IMR-90 (cell line): ENCODE data around the gene STARD10. TPM values are rescaled to one million over a fixed set of nuclear protein-coding genes. Genes with fewer than 3 reads are reported as not detected.

ENCODE experiments used
- ATAC-seq: fragments of 200-7000 bp; cut with Tn5 transposase; 2 replicates; pipeline ENCODE4 v1.9.1; 2020; ENCODE audit warnings: low read depth, mild to moderate bottlenecking, moderate library complexity
- BruUV-seq: library from RNA; stranded (reverse); fragments of 400-500 nt; replicated peaks from 2 replicates; lab custom pipeline; 2021; lab: Mats Ljungman, UMichigan
- CTCF ChIA-PET: fragments of 300-600 bp; formaldehyde crosslinking; extraction: SDS; loops from one replicate; lab custom pipeline; 2021; ENCODE audit warnings: antibody characterized with exemption; lab: Yijun Ruan, JAX
- POLR2A ChIA-PET: fragments of 300-600 bp; sonication (Branson Sonifier 250); formaldehyde crosslinking; loops from one replicate; lab custom pipeline; 2022; ENCODE audit warnings: antibody characterized with exemption; ENCODE audit not compliant: unreplicated experiment; lab: Charles Lee
- DNase-seq: peaks from one replicate; pipeline ENCODE4 v3.0.0; 2013
- H2AFZ ChIP-seq: replicated peaks from 2 replicates; pipeline ENCODE3; 2013; ENCODE audit warnings: low read length, mild to moderate bottlenecking; ENCODE audit not compliant: poor library complexity
- H2AK5ac ChIP-seq: 2 replicates; pipeline ENCODE4 v1.6.1; 2013; ENCODE audit warnings: low read depth, low read length, inconsistent platforms
- H2AK9ac ChIP-seq: replicated peaks from 2 replicates; pipeline ENCODE3; 2013; ENCODE audit warnings: mild to moderate bottlenecking, low read depth, low read length, moderate library complexity; ENCODE audit not compliant: poor library complexity
- H2BK120ac ChIP-seq: 2 replicates; pipeline ENCODE4 v1.6.1; 2013; ENCODE audit warnings: low read depth, low read length, inconsistent platforms
- H2BK15ac ChIP-seq: 3 replicates; pipeline ENCODE4 v1.6.1; 2013; ENCODE audit warnings: low read depth, low read length, inconsistent platforms
- H2BK20ac ChIP-seq: 2 replicates; pipeline ENCODE4 v1.6.1; 2013; ENCODE audit warnings: low read depth, mild to moderate bottlenecking, inconsistent platforms, low read length, moderate library complexity
- H2BK5ac ChIP-seq: 2 replicates; pipeline ENCODE4 v1.6.1; 2013; ENCODE audit warnings: mild to moderate bottlenecking, low read depth, low read length, inconsistent platforms; ENCODE audit not compliant: poor library complexity, severe bottlenecking
- H3K14ac ChIP-seq: replicated peaks from 2 replicates; pipeline ENCODE4 v1.6.1; 2013; ENCODE audit warnings: low read depth, low read length, inconsistent platforms
- H3K18ac ChIP-seq: 2 replicates; pipeline ENCODE4 v1.6.1; 2013; ENCODE audit warnings: low read depth, low read length, control low read depth
- H3K23ac ChIP-seq: 2 replicates; pipeline ENCODE4 v1.6.1; 2013; ENCODE audit warnings: low read depth, low read length, inconsistent platforms
- H3K27ac ChIP-seq: 2 replicates; pipeline ENCODE4 v1.5.1; 2013; ENCODE audit warnings: mild to moderate bottlenecking, control low read depth, low read length; ENCODE audit not compliant: insufficient read depth
- H3K27me3 ChIP-seq: 2 replicates; pipeline ENCODE4 v1.6.1; 2013; ENCODE audit warnings: low read length; ENCODE audit not compliant: control insufficient read depth, insufficient read depth
- H3K36me3 ChIP-seq: 2 replicates; pipeline ENCODE4 v1.6.1; 2013; ENCODE audit warnings: low read length, mixed read lengths; ENCODE audit not compliant: control insufficient read depth, insufficient read depth
- H3K4ac ChIP-seq: 2 replicates; pipeline ENCODE4 v1.6.1; 2013; ENCODE audit warnings: low read depth, low read length, inconsistent platforms
- H3K4me1 ChIP-seq: 2 replicates; pipeline ENCODE4 v1.6.1; 2013; ENCODE audit warnings: low read length, mixed read lengths; ENCODE audit not compliant: control insufficient read depth, insufficient read depth
- H3K4me2 ChIP-seq: 2 replicates; pipeline ENCODE4 v1.6.1; 2013; ENCODE audit warnings: low read depth, mild to moderate bottlenecking, control low read depth, low read length, moderate library complexity
- H3K4me3 ChIP-seq: 2 replicates; pipeline ENCODE4 v1.5.1; 2013; ENCODE audit warnings: low read depth, mild to moderate bottlenecking, control low read depth, low read length, moderate library complexity; ENCODE audit not compliant: insufficient read depth
- H3K56ac ChIP-seq: 2 replicates; pipeline ENCODE4 v1.6.1; 2013; ENCODE audit warnings: low read length, inconsistent platforms; ENCODE audit not compliant: insufficient read depth; ENCODE audit errors: extremely low read depth
- H3K79me1 ChIP-seq, 2 experiments: 2 replicates each; pipeline ENCODE4 v1.6.1; 2013; ENCODE audit warnings: low read length in 2 of 2, inconsistent platforms in 1 of 2, low read depth in 1 of 2
- H3K9ac ChIP-seq: 2 replicates; pipeline ENCODE4 v1.6.1; 2013; ENCODE audit warnings: low read depth, low read length, control low read depth
- H3K9me1 ChIP-seq: 2 replicates; pipeline ENCODE4 v1.6.1; 2013; ENCODE audit warnings: low read length, inconsistent platforms; ENCODE audit not compliant: insufficient read depth
- H3K9me3 ChIP-seq: 2 replicates; pipeline ENCODE4 v1.6.1; 2013; ENCODE audit warnings: low read length; ENCODE audit not compliant: control insufficient read depth, insufficient read depth
- H4K20me1 ChIP-seq: 2 replicates; pipeline ENCODE4 v1.6.1; 2013; ENCODE audit warnings: low read length, inconsistent platforms; ENCODE audit not compliant: insufficient read depth
- H4K5ac ChIP-seq: 2 replicates; pipeline ENCODE4 v1.6.1; 2013; ENCODE audit warnings: mild to moderate bottlenecking, low read depth, low read length, control low read depth
- H4K8ac ChIP-seq, 2 experiments: 2 replicates each; pipeline ENCODE4 v1.6.1; 2013; ENCODE audit warnings: low read depth in 2 of 2, low read length in 2 of 2, control low read depth in 1 of 2, inconsistent platforms in 1 of 2
- H4K91ac ChIP-seq: 2 replicates; pipeline ENCODE4 v1.6.1; 2013; ENCODE audit warnings: low read depth, low read length, inconsistent platforms; ENCODE audit not compliant: insufficient read depth
- BHLHE40 ChIP-seq: fragments of 150-350 bp; IDR thresholded peaks from 2 replicates; pipeline ENCODE4 v1.6.1; 2016; ENCODE audit warnings: mild to moderate bottlenecking, low read depth, low read length
- CEBPB ChIP-seq: IDR thresholded peaks from 2 replicates; pipeline ENCODE4 v1.6.1; 2012; ENCODE audit warnings: low read depth, low read length, improper control_type of control experiment
- ELK1 ChIP-seq: fragments of 150-350 bp; IDR thresholded peaks from 2 replicates; pipeline ENCODE4 v1.6.1; 2016; ENCODE audit warnings: low read depth, mild to moderate bottlenecking, low read length, moderate library complexity, borderline replicate concordance
- FOS ChIP-seq: fragments of 150-350 bp; IDR thresholded peaks from 2 replicates; pipeline ENCODE4 v1.6.1; 2016; ENCODE audit warnings: low read depth, low read length
- MAFK ChIP-seq: IDR thresholded peaks from 2 replicates; pipeline ENCODE4 v1.6.1; 2012; ENCODE audit warnings: low read depth, low read length, improper control_type of control experiment
- MAZ ChIP-seq: IDR thresholded peaks from 2 replicates; pipeline ENCODE4 v1.6.1; 2012; ENCODE audit warnings: low read depth, mild to moderate bottlenecking, low read length, improper control_type of control experiment, moderate library complexity, borderline replicate concordance
- MXI1 ChIP-seq: IDR thresholded peaks from 2 replicates; pipeline ENCODE4 v1.6.1; 2012; ENCODE audit warnings: low read depth, mild to moderate bottlenecking, low read length, moderate library complexity, borderline replicate concordance
- NFE2L2 ChIP-seq: fragments of 150-350 bp; IDR thresholded peaks from 2 replicates; pipeline ENCODE4 v1.6.1; 2016; ENCODE audit warnings: low read depth, mild to moderate bottlenecking, low read length
- POLR2A ChIP-seq: IDR thresholded peaks from 2 replicates; pipeline ENCODE4 v1.6.1; 2012; ENCODE audit warnings: mild to moderate bottlenecking, low read depth, low read length
- RAD21 ChIP-seq: IDR thresholded peaks from 2 replicates; pipeline ENCODE4 v1.6.1; 2012; ENCODE audit warnings: low read length, improper control_type of control experiment
- RCOR1 ChIP-seq: IDR thresholded peaks from 2 replicates; pipeline ENCODE4 v1.6.1; 2012; ENCODE audit warnings: mild to moderate bottlenecking, low read length, improper control_type of control experiment; ENCODE audit not compliant: insufficient replicate concordance
- RFX5 ChIP-seq: IDR thresholded peaks from 2 replicates; pipeline ENCODE4 v1.8.0; 2012; ENCODE audit warnings: low read depth, mild to moderate bottlenecking, low read length, moderate library complexity
- SMC3 ChIP-seq: fragments of 150-350 bp; IDR thresholded peaks from 2 replicates; pipeline ENCODE4 v1.6.1; 2016; ENCODE audit warnings: low read depth, mild to moderate bottlenecking, antibody characterized with exemption, low read length, moderate library complexity
- WGBS, 2 experiments: methylation state at CpG; one replicate each; pipeline versions ENCODE4 v1.1.5 to v1.1.7; 2013; ENCODE audit warnings: missing lambda C conversion rate in 2 of 2; ENCODE audit not compliant: insufficient read length in 1 of 2; ENCODE audit errors: extremely low coverage in 2 of 2; 5-methylcytosine and 5-hydroxymethylcytosine counted together
- dilution Hi-C: fragments of 300-500 bp; cut with HindIII; formaldehyde crosslinking; loops from one replicate; pipeline ENCODE4 v1.14.3; 2018; ENCODE audit warnings: low sequenced_read_pairs; ENCODE audit not compliant: unreplicated experiment
- in situ Hi-C: fragments of 300-500 bp; cut with MboI; formaldehyde crosslinking; loops from 3 replicates; pipeline ENCODE4 v1.14.3; 2019; ENCODE audit warnings: low sequenced_read_pairs, inconsistent platforms, mixed read lengths
- intact Hi-C: fragments of 100-400 bp; cut with micrococcal nuclease; formaldehyde crosslinking; loops from 2 replicates; pipeline ENCODE4 v1.10.0; 2022
- polyA plus RNA-seq, 3 experiments: library from polyadenylated mRNA; depleted of rRNA; stranded (reverse); fragments of >200 nt; gene quantifications; 2 replicates each; pipeline ENCODE4 v1.2.3, GENCODE V29; 2012; ENCODE audit warnings: low replicate concordance in 1 of 3
- total RNA-seq: library from RNA; depleted of rRNA; stranded (reverse); fragments of >200 nt; gene quantifications from 2 replicates; pipeline ENCODE4 v1.2.3, GENCODE V29; 2012
- TF ChIP-seq, protein P1 (sequence below): fragments of 150-350 bp; IDR thresholded peaks from 2 replicates; pipeline ENCODE4 v1.6.1; 2017; ENCODE audit warnings: mild to moderate bottlenecking, antibody characterized with exemption, low read length, low read depth
- TF ChIP-seq, protein P2 (sequence below): conservative IDR thresholded peaks from 2 replicates; pipeline ENCODE4 v1.5.1; 2012; ENCODE audit warnings: mild to moderate bottlenecking, low read depth, low read length, improper control_type of control experiment

The STARD10 gene
- total and polyA plus RNA-seq, 2 of the 4 experiments (the other 2 are of a cell fraction), result 23.8 to 37.4 TPM

DNA sequence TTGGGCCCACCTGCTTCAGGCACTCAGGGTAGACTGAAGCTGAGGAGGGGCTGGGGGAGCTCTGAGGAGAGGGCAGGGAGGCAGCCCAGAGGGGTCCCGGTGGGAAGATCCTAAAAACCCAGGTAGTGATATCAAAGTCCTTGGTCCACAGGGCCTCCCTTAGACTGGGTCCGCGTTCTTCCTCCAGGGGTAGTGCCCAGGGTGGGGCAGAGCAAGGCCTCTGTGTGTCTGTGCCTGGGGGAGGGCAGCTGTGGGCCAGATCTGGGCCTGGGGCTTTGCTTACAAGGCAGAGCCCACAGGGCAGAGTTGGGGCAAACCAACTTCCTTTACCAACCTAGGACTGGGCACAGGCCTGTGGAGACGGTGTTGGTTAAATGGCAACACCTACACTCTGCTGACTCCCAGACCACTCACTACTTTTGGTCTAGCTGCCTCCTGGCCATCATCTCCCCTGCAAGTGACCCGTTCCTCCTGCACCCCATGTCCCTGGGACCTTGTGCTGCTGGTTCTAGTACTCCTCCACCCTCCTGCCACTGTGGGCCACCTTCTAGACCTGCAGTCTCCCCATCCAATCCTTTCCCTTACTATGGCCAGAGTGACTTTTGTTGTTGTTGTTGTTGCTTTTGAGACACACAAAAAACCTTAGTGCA lies 36.2 kb upstream of the STARD10 start:
- no peak overlapping the region for H2AK9ac ChIP-seq
- no peaks in the 10 kb centered on the region for H4K20me1 ChIP-seq
- H3K9ac ChIP-seq, result no peak overlapping the region
- no peak overlapping the region for H3K18ac ChIP-seq
- H2AK5ac ChIP-seq, result no peak overlapping the region
- H3K27ac ChIP-seq, result no peak overlapping the region
- ATAC-seq (no peak), DNase-seq (no peak)
- no peaks in the 10 kb centered on the region for H3K9me3 ChIP-seq
- H3K79me1 ChIP-seq, result peaks cover 0 to 6% of the 10 kb centered on the region in 2 experiments; a peak in 1 of 4 replicates
- H3K23ac ChIP-seq, result no peak overlapping the region
- H3K27me3 ChIP-seq, result no peaks in the 10 kb centered on the region
- H4K5ac ChIP-seq, result no peak overlapping the region
- no peak overlapping the region for H4K91ac ChIP-seq
- no peak overlapping the region for H3K4ac ChIP-seq
- no peak overlapping the region for H2BK20ac ChIP-seq
- H3K56ac ChIP-seq, result no peak overlapping the region
- H3K9me1 ChIP-seq, result peaks cover 6% of the 10 kb centered on the region
- no peak overlapping the region for H3K14ac ChIP-seq
- ChIA-PET POLR2A (no interaction called here), CTCF (interaction anchor here (1.3 kb wide), 1 partner anchor 347 kb away, joined by 7 read pairs; no protein-coding TSS in a partner anchor)
- peaks cover 4% of the 10 kb centered on the region; the same call in 1 of the 2 replicates for H3K4me1 ChIP-seq
- no peak overlapping the region for H2AFZ ChIP-seq
- H4K8ac ChIP-seq, result no peak overlapping the region
- no peak overlapping the region for H2BK120ac ChIP-seq
- H3K4me3 ChIP-seq, result no peak overlapping the region
- intact Hi-C loops (loop anchor here (2.0 kb wide), 2 partner anchors 311 to 459 kb away; no protein-coding TSS in a partner anchor), in situ Hi-C loops (loop anchor here (5.0 kb wide), 3 partner anchors 347 to 457 kb away; no protein-coding TSS in a partner anchor), dilution Hi-C loops (no loop called here)
- no peak overlapping the region for H2BK5ac ChIP-seq
- no peak overlapping the region for H3K4me2 ChIP-seq
- H2BK15ac ChIP-seq, result no peak overlapping the region
- no TSS peak for BruUV-seq
- H3K36me3 ChIP-seq, result no peaks in the 10 kb centered on the region; the same call in 1 of the 2 replicates
- WGBS, 2 experiments, result 83% methylated on average over 1 of the region's 5 CpGs; no CpG with 5 or more reads in 1 of the 2 experiments
- TF ChIP-seq, protein P1, sequence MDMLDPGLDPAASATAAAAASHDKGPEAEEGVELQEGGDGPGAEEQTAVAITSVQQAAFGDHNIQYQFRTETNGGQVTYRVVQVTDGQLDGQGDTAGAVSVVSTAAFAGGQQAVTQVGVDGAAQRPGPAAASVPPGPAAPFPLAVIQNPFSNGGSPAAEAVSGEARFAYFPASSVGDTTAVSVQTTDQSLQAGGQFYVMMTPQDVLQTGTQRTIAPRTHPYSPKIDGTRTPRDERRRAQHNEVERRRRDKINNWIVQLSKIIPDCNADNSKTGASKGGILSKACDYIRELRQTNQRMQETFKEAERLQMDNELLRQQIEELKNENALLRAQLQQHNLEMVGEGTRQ, result no peak
- TF ChIP-seq ELK1, result no peak
- no peak for TF ChIP-seq FOS
- TF ChIP-seq POLR2A, result no peak
- no peak for TF ChIP-seq MXI1
- TF ChIP-seq CEBPB, result no peak
- TF ChIP-seq MAZ, result no peak
- no peak for TF ChIP-seq BHLHE40
- no peak for TF ChIP-seq MAFK
- TF ChIP-seq, protein P2, sequence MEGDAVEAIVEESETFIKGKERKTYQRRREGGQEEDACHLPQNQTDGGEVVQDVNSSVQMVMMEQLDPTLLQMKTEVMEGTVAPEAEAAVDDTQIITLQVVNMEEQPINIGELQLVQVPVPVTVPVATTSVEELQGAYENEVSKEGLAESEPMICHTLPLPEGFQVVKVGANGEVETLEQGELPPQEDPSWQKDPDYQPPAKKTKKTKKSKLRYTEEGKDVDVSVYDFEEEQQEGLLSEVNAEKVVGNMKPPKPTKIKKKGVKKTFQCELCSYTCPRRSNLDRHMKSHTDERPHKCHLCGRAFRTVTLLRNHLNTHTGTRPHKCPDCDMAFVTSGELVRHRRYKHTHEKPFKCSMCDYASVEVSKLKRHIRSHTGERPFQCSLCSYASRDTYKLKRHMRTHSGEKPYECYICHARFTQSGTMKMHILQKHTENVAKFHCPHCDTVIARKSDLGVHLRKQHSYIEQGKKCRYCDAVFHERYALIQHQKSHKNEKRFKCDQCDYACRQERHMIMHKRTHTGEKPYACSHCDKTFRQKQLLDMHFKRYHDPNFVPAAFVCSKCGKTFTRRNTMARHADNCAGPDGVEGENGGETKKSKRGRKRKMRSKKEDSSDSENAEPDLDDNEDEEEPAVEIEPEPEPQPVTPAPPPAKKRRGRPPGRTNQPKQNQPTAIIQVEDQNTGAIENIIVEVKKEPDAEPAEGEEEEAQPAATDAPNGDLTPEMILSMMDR, result no peak
- no peak for TF ChIP-seq NFE2L2
- TF ChIP-seq SMC3, result no peak
- no peak for TF ChIP-seq RAD21
- no peak for TF ChIP-seq RCOR1
- no peak for TF ChIP-seq RFX5
